GM12872 (cell line): ENCODE data around the gene PRSS8.

Source experiments
- TF ChIP-seq, protein P1 (sequence below): IDR thresholded peaks from 3 replicates; pipeline ENCODE4 v1.5.1; 2011; ENCODE audit warnings: low read depth, mild to moderate bottlenecking, low read length, moderate library complexity; ENCODE audit not compliant: insufficient read depth

Gene PRSS8

DNA sequence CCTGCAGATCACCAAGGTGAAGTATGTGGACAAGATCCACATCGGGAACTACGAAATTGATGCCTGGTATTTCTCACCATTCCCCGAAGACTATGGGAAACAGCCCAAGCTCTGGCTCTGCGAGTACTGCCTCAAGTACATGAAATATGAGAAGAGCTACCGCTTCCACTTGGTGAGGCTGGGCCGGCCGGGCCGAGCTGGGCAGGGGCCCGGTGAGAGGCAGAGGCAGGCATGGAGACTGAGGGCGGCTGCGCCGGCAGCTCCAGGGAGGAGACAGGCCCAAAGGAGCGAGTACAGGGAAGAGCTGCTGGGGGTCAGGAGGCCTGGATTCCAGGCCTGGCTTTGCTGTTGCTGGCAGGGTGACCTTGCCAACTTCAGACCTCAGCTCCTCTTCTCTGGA lies 8.3 kb downstream of the PRSS8 start:
- TF ChIP-seq, protein P1, sequence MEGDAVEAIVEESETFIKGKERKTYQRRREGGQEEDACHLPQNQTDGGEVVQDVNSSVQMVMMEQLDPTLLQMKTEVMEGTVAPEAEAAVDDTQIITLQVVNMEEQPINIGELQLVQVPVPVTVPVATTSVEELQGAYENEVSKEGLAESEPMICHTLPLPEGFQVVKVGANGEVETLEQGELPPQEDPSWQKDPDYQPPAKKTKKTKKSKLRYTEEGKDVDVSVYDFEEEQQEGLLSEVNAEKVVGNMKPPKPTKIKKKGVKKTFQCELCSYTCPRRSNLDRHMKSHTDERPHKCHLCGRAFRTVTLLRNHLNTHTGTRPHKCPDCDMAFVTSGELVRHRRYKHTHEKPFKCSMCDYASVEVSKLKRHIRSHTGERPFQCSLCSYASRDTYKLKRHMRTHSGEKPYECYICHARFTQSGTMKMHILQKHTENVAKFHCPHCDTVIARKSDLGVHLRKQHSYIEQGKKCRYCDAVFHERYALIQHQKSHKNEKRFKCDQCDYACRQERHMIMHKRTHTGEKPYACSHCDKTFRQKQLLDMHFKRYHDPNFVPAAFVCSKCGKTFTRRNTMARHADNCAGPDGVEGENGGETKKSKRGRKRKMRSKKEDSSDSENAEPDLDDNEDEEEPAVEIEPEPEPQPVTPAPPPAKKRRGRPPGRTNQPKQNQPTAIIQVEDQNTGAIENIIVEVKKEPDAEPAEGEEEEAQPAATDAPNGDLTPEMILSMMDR, result no peak

GRCh38 chr16:31125844-31126243 lies 9.7 kb downstream of the PRSS8 start:
- TF ChIP-seq, protein P1, result no peak

GRCh38 chr16:31120129-31120528 lies 15.4 kb downstream of the PRSS8 start:
- TF ChIP-seq, protein P1, result no peak

DNA sequence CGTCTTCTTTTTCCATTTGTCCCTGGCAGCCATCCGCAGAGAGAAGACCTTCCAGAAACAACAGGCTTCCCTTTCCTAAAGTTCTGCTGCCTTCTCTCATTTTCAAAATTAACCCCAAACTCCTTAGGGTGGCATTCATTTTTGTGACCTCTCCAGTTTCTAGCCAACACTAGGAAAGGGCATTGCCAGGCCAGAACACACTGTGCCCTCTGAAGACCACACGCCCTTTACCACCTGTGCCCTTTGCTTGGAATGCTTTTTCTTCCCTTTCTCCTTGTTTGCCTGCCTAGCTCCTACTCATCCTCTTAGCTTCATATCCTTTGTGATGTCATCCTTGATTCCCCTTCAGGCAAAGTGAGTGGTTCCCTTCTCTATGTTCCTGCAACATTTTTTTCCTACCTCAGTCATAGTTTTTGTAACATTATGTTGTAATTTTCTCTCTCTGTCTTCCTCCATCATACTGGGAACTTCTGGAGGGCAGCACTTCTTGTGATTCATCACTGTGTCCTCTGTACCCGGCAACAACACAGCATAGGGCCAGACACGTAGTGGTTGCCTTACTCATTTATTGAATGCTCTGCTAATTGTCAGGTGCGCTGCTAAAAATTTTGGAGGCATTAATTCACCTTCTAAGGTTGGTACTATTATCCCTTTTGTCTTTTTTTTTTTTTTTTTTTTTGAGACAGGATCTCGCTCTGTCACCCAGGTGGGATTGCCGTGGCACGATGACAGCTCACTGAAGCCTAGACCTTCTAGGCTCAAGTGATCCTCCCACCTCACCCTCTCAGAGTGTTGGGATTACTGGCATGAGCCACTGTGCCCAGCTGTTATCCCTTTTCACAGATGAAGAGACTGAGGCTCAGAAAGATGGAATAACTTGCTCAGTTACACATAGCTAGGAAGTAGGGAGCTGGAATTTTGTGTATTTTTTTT lies 17.0 kb downstream of the PRSS8 start:
- TF ChIP-seq, protein P1, result no peak

GRCh38 chr16:31117384-31118222 lies 17.9 kb downstream of the PRSS8 start, which contains the start of gene KAT8:
TSS of gene KAT8 (plus strand) at chr16:31117664. CDS start at chr16:31117682, 18 bp downstream.
- TF ChIP-seq, protein P1, result no peak

- TF ChIP-seq, protein P1, result no peak
These were observed 21.1 kb downstream of the PRSS8 start for GRCh38 chr16:31114468-31114867.
